Effector memory CD8-positive, alpha-beta T cell (primary cell): Measurements from ENCODE around the gene DNAJA3.

Source experiments
- ATAC-seq: fragments of 150-1000 bp; cut with Tn5 transposase; replicated peaks from 2 replicates; pipeline ENCODE4 v1.10.0; 2021; ENCODE audit warnings: mild to moderate bottlenecking, moderate library complexity
- DNase-seq, 3 experiments: peaks; one replicate each; pipeline ENCODE4 v3.0.0; 2021
- H3K27ac Mint-ChIP-seq, 2 donors: one replicate each; pipeline ENCODE4 v1.8.0; 2022; ENCODE audit warnings: mild to moderate bottlenecking in 2 of 2, mixed read lengths in 2 of 2, moderate library complexity in 2 of 2
- H3K27me3 Mint-ChIP-seq, 2 donors: one replicate each; pipeline ENCODE4 v1.8.0; 2022; ENCODE audit warnings: mixed read lengths in 2 of 2
- H3K36me3 Mint-ChIP-seq: one replicate; pipeline ENCODE4 v1.8.0; 2022; ENCODE audit warnings: mild to moderate bottlenecking, moderate library complexity, mixed read lengths; ENCODE audit not compliant: insufficient read depth
- H3K4me1 Mint-ChIP-seq, 2 donors: one replicate each; pipeline ENCODE4 v1.8.0; 2022; ENCODE audit warnings: low read depth in 2 of 2, mixed read lengths in 2 of 2
- H3K4me3 Mint-ChIP-seq, 2 donors: one replicate each; pipeline ENCODE4 v1.8.0; 2022; ENCODE audit warnings: mild to moderate bottlenecking in 2 of 2, mixed read lengths in 2 of 2, moderate library complexity in 2 of 2
- H3K9me3 Mint-ChIP-seq, 2 donors: one replicate each; pipeline ENCODE4 v1.8.0; 2022; ENCODE audit warnings: mixed read lengths in 2 of 2

The DNAJA3 gene

GRCh38 chr16:4471869-4472268 lies 46.2 kb downstream of the DNAJA3 start:
- H3K36me3 Mint-ChIP-seq = peaks cover 23% of the 10 kb centered on the region
- DNase-seq (no peak), ATAC-seq (no peak)
- H3K27me3 Mint-ChIP-seq = no peaks in the 10 kb centered on the region
- peak overlapping the region in 1 of 2 donors; percentile 49 for H3K27ac Mint-ChIP-seq
- peaks cover 21 to 23% of the 10 kb centered on the region in 2 donors for H3K4me1 Mint-ChIP-seq
- H3K9me3 Mint-ChIP-seq = no peaks in the 10 kb centered on the region
- H3K4me3 Mint-ChIP-seq = no peak overlapping the region

GRCh38 chr16:4472880-4473279 lies 47.2 kb downstream of the DNAJA3 start:
- Mint-ChIP-seq H3K36me3 (peaks cover 28% of the 10 kb centered on the region), H3K4me1 (peaks cover 22 to 25% of the 10 kb centered on the region in 2 donors), H3K27ac (peak overlapping the region; percentile 57 to 69), H3K4me3 (peak overlapping the region; percentile 74 to 90), H3K9me3 (no peaks in the 10 kb centered on the region), H3K27me3 (no peaks in the 10 kb centered on the region)
- DNase-seq (no peak), ATAC-seq (no peak)

- peak within 1 kb of the TSS; percentile 90 for H3K4me3 Mint-ChIP-seq
- H3K9me3 Mint-ChIP-seq = no peaks in the 10 kb centered on the region
- ATAC-seq (peak; percentile 61), DNase-seq (peak; percentile 78 to 81 (median 78))
- peaks cover 27 to 34% of the 10 kb centered on the region in 2 donors for H3K4me1 Mint-ChIP-seq
- H3K36me3 Mint-ChIP-seq = peaks cover 21% of the 10 kb centered on the region
- no peaks in the 10 kb centered on the region for H3K27me3 Mint-ChIP-seq
- peak within 1 kb of the TSS; percentile 89 to 95 for H3K27ac Mint-ChIP-seq
These were observed 48.7 kb downstream of the DNAJA3 start, which contains the start of gene NMRAL1 for GRCh38 chr16:4474192-4474961. Gene NMRAL1 (minus strand): TSS chr16:4474625. CDS start chr16:4474132, 493 bp downstream.

- Mint-ChIP-seq H3K27ac (peak within 1 kb of the TSS; percentile 89 to 95), H3K9me3 (no peaks in the 10 kb centered on the region), H3K4me3 (peak within 1 kb of the TSS; percentile 90), H3K4me1 (peaks cover 27 to 35% of the 10 kb centered on the region in 2 donors), H3K27me3 (no peaks in the 10 kb centered on the region), H3K36me3 (peaks cover 22% of the 10 kb centered on the region)
- DNase-seq = peak; percentile 90 to 95 (median 95)
- peak; percentile 84 for ATAC-seq
These were observed 50.5 kb downstream of the DNAJA3 start, which contains the start of gene HMOX2 for GRCh38 chr16:4475880-4476788. Gene HMOX2 (plus strand): TSS chr16:4476398. CDS start chr16:4505525, 29,127 bp downstream.

GRCh38 chr16:4477966-4478365 lies 52.3 kb downstream of the DNAJA3 start:
- peak overlapping the region; percentile 90 for H3K4me3 Mint-ChIP-seq
- peak overlapping the region; percentile 89 to 95 for H3K27ac Mint-ChIP-seq
- peaks cover 34 to 44% of the 10 kb centered on the region in 2 donors for H3K4me1 Mint-ChIP-seq
- ATAC-seq = no peak
- H3K36me3 Mint-ChIP-seq = peaks cover 22% of the 10 kb centered on the region
- H3K9me3 Mint-ChIP-seq = no peaks in the 10 kb centered on the region
- no peaks in the 10 kb centered on the region for H3K27me3 Mint-ChIP-seq
- no peak for DNase-seq

- peak overlapping the region; percentile 1 to 11 for H3K4me3 Mint-ChIP-seq
- peaks cover 51% of the 10 kb centered on the region for H3K36me3 Mint-ChIP-seq
- DNase-seq (no peak), ATAC-seq (no peak)
- H3K27ac Mint-ChIP-seq = peak overlapping the region; percentile 4 to 88
- H3K9me3 Mint-ChIP-seq = no peaks in the 10 kb centered on the region
- H3K4me1 Mint-ChIP-seq = peaks cover 31 to 49% of the 10 kb centered on the region in 2 donors
- no peaks in the 10 kb centered on the region for H3K27me3 Mint-ChIP-seq
These were observed 55.9 kb downstream of the DNAJA3 start for GRCh38 chr16:4481526-4481925.

GRCh38 chr16:4481963-4482362 lies 56.3 kb downstream of the DNAJA3 start:
- no peak for DNase-seq
- Mint-ChIP-seq H3K36me3 (peaks cover 55% of the 10 kb centered on the region), H3K9me3 (no peaks in the 10 kb centered on the region), H3K4me3 (peak overlapping the region in 1 of 2 donors; percentile 11), H3K27me3 (no peaks in the 10 kb centered on the region), H3K4me1 (peaks cover 31 to 49% of the 10 kb centered on the region in 2 donors), H3K27ac (peak overlapping the region; percentile 4 to 88)
- no peak for ATAC-seq

- DNase-seq (no peak), ATAC-seq (no peak)
- H3K9me3 Mint-ChIP-seq = no peaks in the 10 kb centered on the region
- H3K36me3 Mint-ChIP-seq = peaks cover 59% of the 10 kb centered on the region
- H3K27ac Mint-ChIP-seq = peak overlapping the region; percentile 80 to 94
- H3K4me1 Mint-ChIP-seq = peaks cover 43 to 63% of the 10 kb centered on the region in 2 donors
- peak overlapping the region; percentile 37 to 68 for H3K4me3 Mint-ChIP-seq
- no peaks in the 10 kb centered on the region for H3K27me3 Mint-ChIP-seq
These were observed 60.6 kb downstream of the DNAJA3 start for GRCh38 chr16:4486126-4486893.

GRCh38 chr16:4487955-4488498 lies 62.4 kb downstream of the DNAJA3 start:
- Mint-ChIP-seq H3K4me3 (peak overlapping the region; percentile 68 to 77), H3K36me3 (peaks cover 61% of the 10 kb centered on the region)
- ATAC-seq = peak; percentile 48

GRCh38 chr16:4488499-4488967 lies 62.9 kb downstream of the DNAJA3 start:
- peaks cover 36 to 48% of the 10 kb centered on the region in 2 donors for H3K4me1 Mint-ChIP-seq
- DNase-seq = peak in 2 of 3 experiments; percentile 20 to 35
- peak; percentile 87 for ATAC-seq
- no peaks in the 10 kb centered on the region for H3K9me3 Mint-ChIP-seq
- peak overlapping the region; percentile 68 to 77 for H3K4me3 Mint-ChIP-seq
- H3K27me3 Mint-ChIP-seq = no peaks in the 10 kb centered on the region
- H3K36me3 Mint-ChIP-seq = peaks cover 58% of the 10 kb centered on the region
- peak overlapping the region; percentile 93 to 94 for H3K27ac Mint-ChIP-seq

More at GRCh38 chr16:4487955-4488498, 62.4 kb downstream of the DNAJA3 start:
- DNase-seq = no peak
- Mint-ChIP-seq H3K4me1 (peaks cover 33 to 46% of the 10 kb centered on the region in 2 donors), H3K9me3 (no peaks in the 10 kb centered on the region), H3K27me3 (no peaks in the 10 kb centered on the region), H3K27ac (peak overlapping the region; percentile 93 to 94)

GRCh38 chr16:4489030-4489429 lies 63.4 kb downstream of the DNAJA3 start:
- Mint-ChIP-seq H3K4me3 (peak overlapping the region; percentile 68 to 77), H3K9me3 (no peaks in the 10 kb centered on the region), H3K27ac (peak overlapping the region; percentile 93 to 94), H3K27me3 (no peaks in the 10 kb centered on the region), H3K4me1 (peaks cover 37 to 53% of the 10 kb centered on the region in 2 donors), H3K36me3 (peaks cover 53% of the 10 kb centered on the region)
- DNase-seq = no peak
- no peak for ATAC-seq

GRCh38 chr16:4491898-4492297 lies 66.2 kb downstream of the DNAJA3 start:
- peaks cover 43 to 64% of the 10 kb centered on the region in 2 donors for H3K4me1 Mint-ChIP-seq
- no peaks in the 10 kb centered on the region for H3K27me3 Mint-ChIP-seq
- ATAC-seq = no peak
- peaks cover 29% of the 10 kb centered on the region for H3K36me3 Mint-ChIP-seq
- H3K4me3 Mint-ChIP-seq = no peak overlapping the region
- no peak for DNase-seq
- no peaks in the 10 kb centered on the region for H3K9me3 Mint-ChIP-seq
- H3K27ac Mint-ChIP-seq = peak overlapping the region; percentile 69 to 94
